CD8-positive, alpha-beta memory T cell (primary cell): Measurements from ENCODE around the gene RPN2. TPM values are rescaled to one million over a fixed set of nuclear protein-coding genes. Genes with fewer than 3 reads are reported as not detected.

Source experiments
- CTCF ChIA-PET: fragments of 350-600 bp; sonication (Branson Sonifier 250); formaldehyde crosslinking; loops from one replicate; lab custom pipeline; 2021; ENCODE audit warnings: antibody characterized with exemption; lab: Charles Lee
- POLR2A ChIA-PET: fragments of 350-600 bp; sonication (Branson Sonifier 250); formaldehyde crosslinking; loops from one replicate; lab custom pipeline; 2021; ENCODE audit warnings: antibody characterized with exemption; lab: Charles Lee
- DNase-seq, 5 donors: peaks; one replicate each; pipeline versions ENCODE4 v3.0.0 to v3.0.0-alpha.2; 2020 to 2022; ENCODE audit warnings: mixed read lengths in 1 of 5
- H3K27ac ChIP-seq: one replicate; pipeline ENCODE4 v1.7.0; 2013; ENCODE audit warnings: low read depth, mild to moderate bottlenecking, low read length, moderate library complexity
- H3K27me3 ChIP-seq: 2 replicates; pipeline ENCODE4 v1.7.0; 2013; ENCODE audit warnings: low read length, mild to moderate bottlenecking; ENCODE audit not compliant: insufficient read depth, poor library complexity, severe bottlenecking
- H3K36me3 ChIP-seq: 2 replicates; pipeline ENCODE4 v1.7.0; 2013; ENCODE audit warnings: mild to moderate bottlenecking, low read length, moderate library complexity; ENCODE audit not compliant: insufficient read depth
- H3K4me1 ChIP-seq: 2 replicates; pipeline ENCODE4 v1.7.0; 2013; ENCODE audit warnings: mild to moderate bottlenecking, low read length, moderate library complexity; ENCODE audit not compliant: insufficient read depth
- H3K4me3 ChIP-seq: 2 replicates; pipeline ENCODE4 v1.7.0; 2013; ENCODE audit warnings: mild to moderate bottlenecking, low read length
- H3K9me3 ChIP-seq: 2 replicates; pipeline ENCODE4 v1.7.0; 2013; ENCODE audit warnings: mild to moderate bottlenecking, low read length
- H3K27ac Mint-ChIP-seq, 8 donors: one replicate each; pipeline ENCODE4 v1.8.0; 2020 to 2021; ENCODE audit warnings: mixed read lengths in 8 of 8, mild to moderate bottlenecking in 6 of 8, inconsistent platforms in 3 of 8, moderate library complexity in 3 of 8
- H3K27me3 Mint-ChIP-seq, 2 donors: one replicate each; pipeline ENCODE4 v1.8.0; 2020 to 2021; ENCODE audit warnings: mixed read lengths in 2 of 2, mild to moderate bottlenecking in 1 of 2, moderate library complexity in 1 of 2
- H3K36me3 Mint-ChIP-seq, 3 donors: one replicate each; pipeline ENCODE4 v1.8.0; 2020 to 2021; ENCODE audit warnings: mixed read lengths in 3 of 3, inconsistent platforms in 1 of 3, mild to moderate bottlenecking in 1 of 3
- H3K4me1 Mint-ChIP-seq, 3 donors: one replicate each; pipeline ENCODE4 v1.8.0; 2020 to 2021; ENCODE audit warnings: mixed read lengths in 3 of 3, inconsistent platforms in 1 of 3, mild to moderate bottlenecking in 1 of 3
- H3K4me3 Mint-ChIP-seq, 7 donors: one replicate each; pipeline ENCODE4 v1.8.0; 2020 to 2021; ENCODE audit warnings: mixed read lengths in 7 of 7, mild to moderate bottlenecking in 6 of 7, moderate library complexity in 4 of 7, inconsistent platforms in 2 of 7
- H3K9me3 Mint-ChIP-seq, 5 donors: one replicate each; pipeline ENCODE4 v1.8.0; 2020 to 2022; ENCODE audit warnings: mixed read lengths in 5 of 5, mild to moderate bottlenecking in 3 of 5, moderate library complexity in 2 of 5, inconsistent platforms in 1 of 5
- polyA plus RNA-seq: library from polyadenylated mRNA; unstranded; fragments of 300-500 nt; fragmentation: Illumina TruSeq; gene quantifications from one replicate; pipeline ENCODE4 v1.2.3, GENCODE V29; 2021
- total RNA-seq, 2 experiments: library from RNA; stranded (reverse); gene quantifications; one replicate each; pipeline ENCODE4 v1.2.3, GENCODE V29; 2021

Gene RPN2
- total and polyA plus RNA-seq, 3 experiments from 2014 or later: 155 to 281 (median 164) TPM

- CTCF ChIA-PET: interaction anchor here (0.9 to 3.6 kb wide), 2 partner anchors 10 to 14 kb away, joined by 3 to 14 read pairs; no protein-coding TSS in a partner anchor
- Mint-ChIP-seq H3K4me3 (no peak overlapping the region), H3K9me3 (no peaks in the 10 kb centered on the region), H3K27me3 (no peaks in the 10 kb centered on the region), H3K27ac (peak overlapping the region in 2 of 8 donors; percentile 46 to 64), H3K4me1 (peaks cover 4 to 5% (median 4%) of the 10 kb centered on the region in 3 donors), H3K36me3 (peaks cover 7 to 85% (median 23%) of the 10 kb centered on the region in 3 donors)
- Histone ChIP-seq H3K27me3 (no peaks in the 10 kb centered on the region), H3K36me3 (peaks cover 62% of the 10 kb centered on the region), H3K4me1 (no peaks in the 10 kb centered on the region), H3K9me3 (no peaks in the 10 kb centered on the region), H3K27ac (no peak overlapping the region), H3K4me3 (no peak overlapping the region)
- no peak for DNase-seq
- POLR2A ChIA-PET: no interaction called here
Observed at GRCh38 chr20:37205794-37206193, 26.7 kb downstream of the RPN2 start.

DNA sequence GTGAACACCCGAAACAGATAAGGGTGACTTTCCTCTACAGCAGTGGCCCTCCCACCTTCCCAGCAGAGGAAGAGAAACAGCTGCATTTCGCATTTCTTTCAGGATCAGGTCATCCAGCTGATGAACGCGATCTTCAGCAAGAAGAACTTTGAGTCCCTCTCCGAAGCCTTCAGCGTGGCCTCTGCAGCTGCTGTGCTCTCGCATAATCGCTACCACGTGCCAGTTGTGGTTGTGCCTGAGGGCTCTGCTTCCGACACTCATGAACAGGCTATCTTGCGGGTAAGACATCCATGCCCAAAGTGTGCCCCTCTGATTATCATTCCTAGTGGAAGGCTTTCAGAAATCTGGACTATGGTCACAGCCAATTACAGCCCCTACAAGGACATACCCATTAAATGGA lies 28.0 kb downstream of the RPN2 start:
- peaks cover 1 to 4% (median 3%) of the 10 kb centered on the region in 3 donors for H3K4me1 Mint-ChIP-seq
- H3K4me3 Mint-ChIP-seq: no peak overlapping the region
- no peak for DNase-seq
- no peak overlapping the region for H3K27ac ChIP-seq
- ChIA-PET CTCF (interaction anchor here (3.6 kb wide), 1 partner anchor 11 kb away, joined by 14 read pairs; no protein-coding TSS in a partner anchor), POLR2A (no interaction called here)
- H3K4me1 ChIP-seq: no peaks in the 10 kb centered on the region
- H3K27me3 Mint-ChIP-seq: no peaks in the 10 kb centered on the region
- H3K36me3 ChIP-seq: peaks cover 57% of the 10 kb centered on the region
- H3K9me3 ChIP-seq: no peaks in the 10 kb centered on the region
- no peaks in the 10 kb centered on the region for H3K9me3 Mint-ChIP-seq
- H3K36me3 Mint-ChIP-seq: peaks cover 7 to 79% (median 19%) of the 10 kb centered on the region in 3 donors
- peak overlapping the region in 1 of 8 donors; percentile 47 for H3K27ac Mint-ChIP-seq
- H3K4me3 ChIP-seq: no peak overlapping the region
- no peaks in the 10 kb centered on the region for H3K27me3 ChIP-seq

GRCh38 chr20:37209193-37209592 lies 30.1 kb downstream of the RPN2 start:
- no peak for DNase-seq
- no peak overlapping the region for H3K27ac Mint-ChIP-seq
- peaks cover 0 to 4% (median 3%) of the 10 kb centered on the region in 3 donors for H3K4me1 Mint-ChIP-seq
- no peak overlapping the region for H3K4me3 ChIP-seq
- peaks cover 0 to 1% (median 0%) of the 10 kb centered on the region in 5 donors for H3K9me3 Mint-ChIP-seq
- no peaks in the 10 kb centered on the region for H3K4me1 ChIP-seq
- peaks cover 66% of the 10 kb centered on the region for H3K36me3 ChIP-seq
- ChIA-PET POLR2A (no interaction called here), CTCF (no interaction called here)
- no peaks in the 10 kb centered on the region for H3K9me3 ChIP-seq
- no peaks in the 10 kb centered on the region for H3K27me3 Mint-ChIP-seq
- no peaks in the 10 kb centered on the region for H3K27me3 ChIP-seq
- H3K27ac ChIP-seq: no peak overlapping the region
- no peak overlapping the region for H3K4me3 Mint-ChIP-seq
- H3K36me3 Mint-ChIP-seq: peaks cover 7 to 82% (median 21%) of the 10 kb centered on the region in 3 donors

DNA sequence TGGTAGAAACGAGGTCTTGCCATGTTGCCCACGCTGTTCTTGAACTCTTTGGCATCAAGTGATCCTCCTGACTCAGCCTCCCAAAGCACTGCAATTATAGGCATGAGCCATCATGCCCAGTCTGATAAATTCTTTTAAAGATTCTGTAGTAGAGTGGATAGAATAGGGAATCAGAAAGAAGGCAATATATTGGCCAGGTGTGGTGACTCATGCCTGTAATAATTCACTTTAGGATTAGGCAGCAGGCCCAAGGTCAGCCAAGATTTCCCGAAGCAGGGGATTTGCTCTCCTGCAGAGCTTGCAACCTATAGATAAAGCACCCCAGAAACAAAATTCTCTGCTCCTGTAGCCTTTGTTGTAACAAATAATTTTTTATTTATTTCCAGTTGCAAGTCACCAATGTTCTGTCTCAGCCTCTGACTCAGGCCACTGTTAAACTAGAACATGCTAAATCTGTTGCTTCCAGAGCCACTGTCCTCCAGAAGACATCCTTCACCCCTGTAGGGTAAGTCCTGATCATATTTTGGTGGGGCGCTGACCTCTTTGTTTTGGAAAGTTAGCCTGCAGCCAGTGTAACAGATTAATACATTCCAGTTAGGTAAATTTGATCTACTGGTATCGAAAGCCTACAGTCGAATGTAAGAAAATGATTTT lies 30.7 kb downstream of the RPN2 start:
- Histone ChIP-seq H3K27ac (no peak overlapping the region), H3K27me3 (no peaks in the 10 kb centered on the region), H3K4me3 (no peak overlapping the region), H3K36me3 (peaks cover 64% of the 10 kb centered on the region), H3K4me1 (no peaks in the 10 kb centered on the region), H3K9me3 (no peaks in the 10 kb centered on the region)
- Mint-ChIP-seq H3K27me3 (no peaks in the 10 kb centered on the region), H3K9me3 (peaks cover 0 to 1% (median 0%) of the 10 kb centered on the region in 5 donors), H3K36me3 (peaks cover 7 to 82% (median 21%) of the 10 kb centered on the region in 3 donors), H3K27ac (no peak overlapping the region), H3K4me1 (peaks cover 0 to 4% (median 2%) of the 10 kb centered on the region in 3 donors), H3K4me3 (no peak overlapping the region)
- no peak for DNase-seq
- ChIA-PET POLR2A (no interaction called here), CTCF (no interaction called here)

GRCh38 chr20:37218441-37218840 lies 39.3 kb downstream of the RPN2 start:
- H3K9me3 ChIP-seq: no peaks in the 10 kb centered on the region
- no peaks in the 10 kb centered on the region for H3K9me3 Mint-ChIP-seq
- no peaks in the 10 kb centered on the region for H3K27me3 Mint-ChIP-seq
- H3K27me3 ChIP-seq: no peaks in the 10 kb centered on the region
- peaks cover 31% of the 10 kb centered on the region for H3K36me3 ChIP-seq
- no peak overlapping the region for H3K27ac Mint-ChIP-seq
- no peaks in the 10 kb centered on the region for H3K4me1 ChIP-seq
- H3K27ac ChIP-seq: no peak overlapping the region
- peaks cover 1 to 5% (median 4%) of the 10 kb centered on the region in 3 donors for H3K4me1 Mint-ChIP-seq
- no peak overlapping the region for H3K4me3 Mint-ChIP-seq
- CTCF ChIA-PET: no interaction called here
- POLR2A ChIA-PET: no interaction called here
- H3K36me3 Mint-ChIP-seq: peaks cover 0 to 88% (median 16%) of the 10 kb centered on the region in 3 donors
- DNase-seq: no peak
- H3K4me3 ChIP-seq: no peak overlapping the region

DNA sequence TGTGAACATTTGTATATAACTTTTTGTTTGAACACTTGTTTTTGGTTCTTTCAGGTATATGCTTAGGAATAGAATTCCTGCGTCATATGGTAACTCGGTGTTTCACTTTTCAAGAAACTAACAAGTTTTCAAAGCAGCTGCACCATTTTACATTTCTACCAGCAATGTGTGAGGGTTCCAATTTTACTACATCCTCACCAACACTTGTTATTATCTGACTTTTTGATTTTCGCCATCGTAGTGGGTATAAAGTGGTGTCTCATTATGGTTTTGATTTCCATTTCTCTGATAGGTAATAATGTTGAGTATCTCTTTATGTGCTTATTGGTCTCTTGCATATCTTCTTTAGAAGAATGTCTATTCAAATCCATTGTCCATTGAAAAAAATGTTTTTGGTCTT lies 39.8 kb downstream of the RPN2 start:
- CTCF ChIA-PET: no interaction called here
- H3K9me3 Mint-ChIP-seq: no peaks in the 10 kb centered on the region
- peaks cover 31% of the 10 kb centered on the region for H3K36me3 ChIP-seq

GRCh38 chr20:37219751-37220668 lies 40.9 kb downstream of the RPN2 start:
- H3K27ac Mint-ChIP-seq: peak overlapping the region in 1 of 8 donors; percentile 33
- H3K4me1 ChIP-seq: no peaks in the 10 kb centered on the region
- no peak overlapping the region for H3K4me3 ChIP-seq

More for the DNA sequence above, 39.8 kb downstream of the RPN2 start:
- POLR2A ChIA-PET: no interaction called here
- Histone ChIP-seq H3K27ac (no peak overlapping the region), H3K4me3 (no peak overlapping the region), H3K27me3 (no peaks in the 10 kb centered on the region), H3K9me3 (no peaks in the 10 kb centered on the region), H3K4me1 (no peaks in the 10 kb centered on the region)
- Mint-ChIP-seq H3K36me3 (peaks cover 0 to 88% (median 19%) of the 10 kb centered on the region in 3 donors), H3K4me3 (no peak overlapping the region), H3K27ac (peak overlapping the region in 1 of 8 donors; percentile 8), H3K27me3 (no peaks in the 10 kb centered on the region), H3K4me1 (peaks cover 1 to 5% (median 4%) of the 10 kb centered on the region in 3 donors)
- DNase-seq: no peak

More at GRCh38 chr20:37219751-37220668, 40.9 kb downstream of the RPN2 start:
- H3K4me3 Mint-ChIP-seq: no peak overlapping the region
- Histone ChIP-seq H3K27me3 (no peaks in the 10 kb centered on the region), H3K36me3 (peaks cover 34% of the 10 kb centered on the region), H3K27ac (no peak overlapping the region), H3K9me3 (no peaks in the 10 kb centered on the region)
- H3K4me1 Mint-ChIP-seq: peaks cover 1 to 5% (median 4%) of the 10 kb centered on the region in 3 donors
- CTCF ChIA-PET: no interaction called here
- H3K27me3 Mint-ChIP-seq: no peaks in the 10 kb centered on the region
- peaks cover 0 to 89% (median 21%) of the 10 kb centered on the region in 3 donors for H3K36me3 Mint-ChIP-seq
- no peaks in the 10 kb centered on the region for H3K9me3 Mint-ChIP-seq
- DNase-seq: no peak
- POLR2A ChIA-PET: interaction anchor here (0.6 kb wide), 1 partner anchor 241 kb away, joined by 5 read pairs; no protein-coding TSS in a partner anchor
